Globus pallidus (tissue), 1 donor: ENCODE results near the gene DAPK1.

Source experiments
- DNase-seq: peaks from one replicate; pipeline ENCODE4 v3.0.0-alpha.2; 2015; ENCODE audit warnings: low spot score

The DAPK1 gene

DNA sequence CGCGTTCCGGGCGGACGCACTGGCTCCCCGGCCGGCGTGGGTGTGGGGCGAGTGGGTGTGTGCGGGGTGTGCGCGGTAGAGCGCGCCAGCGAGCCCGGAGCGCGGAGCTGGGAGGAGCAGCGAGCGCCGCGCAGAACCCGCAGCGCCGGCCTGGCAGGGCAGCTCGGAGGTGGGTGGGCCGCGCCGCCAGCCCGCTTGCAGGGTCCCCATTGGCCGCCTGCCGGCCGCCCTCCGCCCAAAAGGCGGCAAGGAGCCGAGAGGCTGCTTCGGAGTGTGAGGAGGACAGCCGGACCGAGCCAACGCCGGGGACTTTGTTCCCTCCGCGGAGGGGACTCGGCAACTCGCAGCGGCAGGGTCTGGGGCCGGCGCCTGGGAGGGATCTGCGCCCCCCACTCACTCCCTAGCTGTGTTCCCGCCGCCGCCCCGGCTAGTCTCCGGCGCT lies at the start of gene DAPK1:
Gene DAPK1, plus strand, starts transcription at position 264 of the 442 bp plus-strand sequence. CDS start 1,211 bp downstream, outside the sequence.
- DNase-seq: peak; percentile 21

GRCh38 chr9:87451149-87451548 lies 46.5 kb upstream of the DAPK1 start:
- DNase-seq: no peak

GRCh38 chr9:87455407-87455806 lies 42.3 kb upstream of the DAPK1 start:
- DNase-seq: no peak

DNA sequence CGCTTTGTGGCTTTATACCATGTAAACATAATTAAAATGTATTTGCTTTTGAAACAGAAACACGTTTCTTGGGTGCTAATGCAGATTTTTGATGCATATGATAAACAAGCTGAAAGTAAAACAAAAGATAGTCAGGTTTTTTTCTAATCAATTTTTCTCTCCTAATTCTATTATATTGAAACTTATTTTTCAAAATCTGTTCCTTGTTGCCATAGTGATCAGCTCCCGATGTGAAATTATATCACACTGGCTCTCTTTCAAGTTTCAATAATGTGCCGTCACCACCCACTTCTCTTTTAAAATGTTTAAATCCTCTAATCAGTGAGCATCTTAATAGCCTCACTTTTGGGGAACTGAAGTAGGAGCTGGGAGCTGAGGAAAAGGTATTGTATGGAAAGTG lies 36.4 kb upstream of the DAPK1 start:
- DNase-seq: no peak

DNA sequence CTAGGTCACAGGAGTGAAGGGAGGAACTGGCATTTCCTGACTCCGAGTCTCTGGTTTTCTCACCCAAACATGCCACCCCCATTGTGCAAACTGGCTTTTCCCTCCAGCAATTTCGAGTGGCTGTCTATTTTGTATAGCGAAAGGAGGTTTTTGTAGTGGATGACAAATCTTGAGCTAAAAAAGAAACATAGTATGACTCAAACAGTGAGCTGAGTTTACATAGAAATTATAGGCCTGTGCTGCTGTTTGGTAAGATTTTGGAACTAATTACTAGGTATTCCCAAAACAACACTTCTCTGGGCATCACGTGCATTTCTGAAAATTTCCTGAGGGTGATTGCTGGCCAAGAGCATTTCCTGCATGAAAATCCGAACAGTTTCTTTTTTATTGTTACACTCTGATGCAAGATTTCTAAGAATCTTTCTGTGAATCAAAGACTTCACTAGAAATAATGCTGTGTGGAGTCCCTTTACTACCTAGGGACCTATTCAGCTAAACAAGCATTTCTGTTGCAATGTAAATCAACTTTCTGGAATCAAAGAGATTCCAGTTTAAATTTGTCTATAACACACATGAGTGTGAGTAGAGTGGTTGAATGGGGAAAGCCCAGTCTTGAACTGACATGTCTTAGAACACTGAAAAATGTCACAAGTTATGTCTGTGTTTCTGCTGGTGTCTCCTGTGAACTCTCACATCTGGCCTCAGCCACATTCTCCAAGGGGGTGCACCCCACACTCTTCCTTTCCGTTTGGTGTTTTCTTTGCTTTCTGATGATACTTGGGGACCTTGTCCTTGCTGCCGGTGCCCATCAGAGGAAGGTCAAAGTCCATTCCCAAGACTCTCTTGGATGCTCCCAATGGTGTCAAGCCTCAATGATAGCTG lies 33.3 kb upstream of the DAPK1 start:
- DNase-seq: no peak

DNA sequence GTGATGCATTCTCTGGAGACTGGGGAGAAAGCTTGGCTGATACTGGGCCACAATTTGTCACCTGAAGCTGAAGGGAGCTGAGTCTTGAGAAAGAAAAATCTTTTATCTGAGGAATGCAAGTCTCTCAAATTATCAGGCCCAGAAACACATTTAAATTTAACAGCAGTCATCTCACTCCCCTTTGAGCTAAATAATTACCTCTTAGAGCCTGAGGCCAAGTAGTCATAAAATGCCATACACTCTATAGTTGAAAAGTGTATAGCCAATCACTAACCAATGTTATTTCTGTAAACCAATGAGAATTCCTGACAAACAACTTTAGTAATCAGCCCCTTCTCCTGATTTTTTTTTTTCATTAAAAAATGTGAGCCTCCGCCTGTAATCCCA lies 32.7 kb upstream of the DAPK1 start:
- DNase-seq: no peak

DNA sequence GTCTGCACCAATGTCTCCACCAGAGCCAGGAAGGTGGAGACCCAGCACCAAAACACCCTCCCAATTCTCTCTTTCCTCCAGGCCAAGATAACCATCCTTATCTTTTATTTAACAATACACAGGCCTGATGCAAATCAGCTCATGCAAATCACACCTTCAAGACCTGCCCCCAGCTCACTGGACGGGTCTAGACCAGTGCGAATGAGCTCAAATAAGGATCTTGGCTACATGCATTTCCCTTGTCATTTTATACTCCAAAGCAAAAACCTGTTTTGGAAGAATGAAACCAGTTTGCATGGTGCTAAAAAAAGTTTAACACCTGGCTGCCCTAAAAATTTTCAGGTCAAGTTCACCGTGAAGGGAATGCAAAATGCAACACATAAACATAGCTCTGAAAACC lies 31.9 kb upstream of the DAPK1 start:
- no peak for DNase-seq

- DNase-seq: no peak
These were observed 30.5 kb upstream of the DAPK1 start for GRCh38 chr9:87467187-87467586.

- no peak for DNase-seq
These were observed 27.7 kb upstream of the DAPK1 start for GRCh38 chr9:87469793-87470465.

- peak; percentile 0 for DNase-seq
These were observed 25.9 kb upstream of the DAPK1 start for GRCh38 chr9:87471746-87472145.

DNA sequence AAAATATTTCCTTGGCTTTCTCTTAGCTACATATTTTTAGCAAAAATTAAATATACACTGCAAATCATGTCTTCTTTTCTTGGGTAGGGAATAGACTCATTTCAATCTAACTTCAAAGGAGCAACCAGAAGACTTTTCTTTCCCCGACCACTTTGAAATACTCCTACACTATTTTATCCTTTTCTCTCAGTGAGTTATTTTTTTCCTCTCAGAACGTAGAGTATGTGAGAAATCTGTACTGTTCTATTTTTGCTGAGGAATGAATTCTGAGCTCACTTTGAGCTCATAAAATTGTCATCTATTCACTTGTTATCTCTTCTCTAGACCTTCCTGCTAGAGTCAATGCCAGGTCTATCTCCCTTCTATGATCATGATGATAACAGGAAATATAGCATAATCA lies 22.2 kb upstream of the DAPK1 start:
- DNase-seq: no peak

DNA sequence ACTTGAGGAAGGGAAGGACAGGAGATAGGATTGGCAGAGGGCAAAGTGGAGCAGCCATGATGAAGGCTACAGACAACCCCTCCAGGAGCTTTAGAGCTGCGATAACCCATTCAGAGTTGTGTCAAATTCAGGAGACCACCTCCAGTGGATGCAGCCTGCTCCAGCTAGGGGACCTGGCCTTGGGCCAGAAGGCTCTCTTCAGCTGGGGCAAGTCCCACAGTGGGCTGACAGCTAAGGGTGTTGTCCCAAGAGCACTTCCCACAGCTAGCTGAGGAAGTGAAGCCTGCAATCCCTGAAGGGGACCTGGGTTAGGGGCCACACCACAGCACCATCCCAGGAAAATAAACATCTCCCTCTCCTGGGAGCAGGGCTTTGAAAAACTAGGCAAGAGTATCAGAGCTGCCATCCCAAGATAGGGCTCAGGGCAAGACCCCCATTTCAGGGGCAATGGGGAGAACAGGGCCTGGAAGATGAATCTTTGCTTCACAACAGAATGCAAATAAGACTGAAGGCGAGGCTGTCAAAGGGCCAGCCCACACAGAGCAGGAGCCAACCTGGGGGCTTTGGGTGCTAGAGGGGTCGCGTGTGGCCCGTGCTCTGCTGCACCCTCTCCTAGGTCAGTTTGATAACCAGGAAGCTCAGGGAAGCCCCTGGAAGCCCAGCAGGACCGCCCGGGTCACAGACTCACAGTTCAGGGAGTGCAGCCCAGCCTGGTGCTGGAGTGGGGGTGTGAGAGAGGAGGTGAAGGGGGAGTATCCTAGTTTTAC lies 19.3 kb upstream of the DAPK1 start:
- DNase-seq: no peak

- DNase-seq: peak; percentile 44
These were observed 17.9 kb upstream of the DAPK1 start for GRCh38 chr9:87479801-87480201.

- DNase-seq: no peak
These were observed 15.5 kb upstream of the DAPK1 start for GRCh38 chr9:87481890-87482855.

DNA sequence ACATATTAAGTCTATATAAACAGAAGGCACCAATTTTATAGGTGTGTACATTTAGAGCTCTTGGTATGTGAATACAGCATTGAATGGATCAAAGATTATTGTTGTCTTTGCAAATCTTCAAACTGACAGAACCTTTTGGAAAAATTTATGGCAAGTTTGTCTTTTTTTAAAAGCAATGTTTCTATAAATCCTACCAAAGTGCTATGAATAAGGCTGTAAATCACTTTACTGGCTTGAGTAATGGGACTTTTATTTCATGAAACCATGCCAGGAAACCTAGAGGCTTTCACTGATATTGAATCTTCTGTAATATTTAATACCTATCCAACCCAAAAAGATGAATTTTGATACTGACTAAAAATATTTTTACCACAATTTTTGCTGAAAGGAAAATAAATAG lies 7.4 kb upstream of the DAPK1 start:
- no peak for DNase-seq

DNA sequence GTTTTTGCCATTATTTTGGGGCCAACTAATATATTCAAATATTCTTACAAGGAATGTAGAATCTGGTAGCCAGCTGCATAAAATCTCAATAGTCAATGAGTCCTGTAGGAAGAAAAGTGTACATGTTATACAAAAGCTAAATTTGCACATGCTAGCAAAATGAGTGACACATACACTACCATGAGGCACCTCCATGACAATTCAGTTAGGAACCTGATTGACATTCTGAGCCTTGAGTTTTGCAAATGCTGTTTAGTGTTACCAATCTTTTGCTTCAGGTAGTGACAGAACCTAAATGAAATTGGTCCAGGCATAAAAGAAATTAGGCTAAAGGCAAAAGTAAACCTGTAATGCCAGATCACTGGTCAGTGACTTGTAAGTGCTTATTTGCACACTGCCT lies 6.8 kb upstream of the DAPK1 start:
- DNase-seq: no peak

GRCh38 chr9:87491523-87491922 lies 6.1 kb upstream of the DAPK1 start:
- DNase-seq: no peak

DNA sequence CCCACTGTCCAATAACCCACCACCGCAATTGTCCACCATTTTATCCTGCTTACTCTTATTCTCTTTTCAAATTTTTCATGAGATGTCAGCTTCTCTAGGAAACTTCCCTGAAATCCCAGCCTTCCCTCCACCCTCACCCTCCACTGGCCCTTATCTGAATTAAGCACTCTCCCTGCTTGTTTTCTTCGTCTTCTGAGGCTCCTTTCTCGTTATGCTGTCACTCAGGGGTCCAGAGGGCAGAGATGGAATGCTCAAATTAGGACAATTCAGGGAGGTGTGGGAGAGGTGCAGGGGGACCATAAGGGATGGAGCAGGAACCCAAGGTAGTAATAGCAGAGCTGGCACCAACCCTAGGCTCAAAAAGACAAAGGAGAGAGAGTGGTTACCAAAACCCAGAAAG lies 5.0 kb upstream of the DAPK1 start:
- DNase-seq: no peak

- DNase-seq: no peak
These were observed 2.6 kb upstream of the DAPK1 start for GRCh38 chr9:87494970-87495471.

DNA sequence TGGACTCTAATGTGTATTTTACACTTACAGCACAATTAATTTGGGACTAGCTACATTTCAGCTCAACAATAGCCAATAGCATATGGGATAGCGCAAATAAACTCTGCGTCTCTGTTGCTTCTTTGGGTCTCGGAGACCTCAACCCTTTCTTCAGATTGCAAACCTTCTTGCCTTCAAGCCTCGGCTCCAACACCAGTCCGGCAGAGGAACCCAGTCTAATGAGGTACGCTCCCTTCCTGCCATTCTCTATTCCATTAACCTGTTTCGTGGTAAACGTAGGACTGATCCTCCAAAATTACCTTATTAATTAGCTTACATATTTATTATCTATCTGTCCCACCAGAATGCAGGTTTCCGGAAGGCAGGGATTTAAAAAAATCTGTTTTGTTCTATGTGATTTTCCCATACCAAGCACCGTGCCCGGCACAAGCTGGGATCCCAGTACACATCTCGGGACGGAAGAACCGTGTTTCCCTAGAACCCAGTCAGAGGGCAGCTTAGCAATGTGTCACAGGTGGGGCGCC lies 525 bp upstream of the DAPK1 start:
- no peak for DNase-seq
